Natural killer cell (primary cell): Measurements from ENCODE around the gene SOX12. TPM values are rescaled to one million over a fixed set of nuclear protein-coding genes. Genes with fewer than 3 reads are reported as not detected.

Source experiments
- ATAC-seq, 3 donors: fragments of 150-1000 bp in 2 of 3; fragments of 200-7000 bp in 1 of 3; cut with Tn5 transposase; 1 replicate in 1 of 3; 2 replicates in 2 of 3; pipeline ENCODE4 v1.10.0; 2021; ENCODE audit warnings: mild to moderate bottlenecking in 2 of 3, moderate library complexity in 2 of 3
- DNase-seq, 2 donors: peaks; one replicate each; pipeline versions ENCODE4 v3.0.0 to v3.0.0-alpha.2; 2013 to 2021; ENCODE audit warnings: mixed read lengths in 1 of 2
- H3K27ac ChIP-seq: one replicate; pipeline ENCODE4 v1.5.1; 2013; ENCODE audit warnings: mild to moderate bottlenecking, low read length
- H3K27me3 ChIP-seq: one replicate; pipeline ENCODE4 v1.6.1; 2013; ENCODE audit warnings: low read length; ENCODE audit not compliant: control insufficient read depth, insufficient read depth
- H3K36me3 ChIP-seq: one replicate; pipeline ENCODE4 v1.6.1; 2013; ENCODE audit warnings: low read length; ENCODE audit not compliant: control insufficient read depth, insufficient read depth
- H3K4me1 ChIP-seq: one replicate; pipeline ENCODE4 v1.6.1; 2013; ENCODE audit warnings: low read length; ENCODE audit not compliant: control insufficient read depth, insufficient read depth
- H3K4me3 ChIP-seq: one replicate; pipeline ENCODE4 v1.5.1; 2013; ENCODE audit warnings: low read length
- H3K9me3 ChIP-seq: one replicate; pipeline ENCODE4 v1.6.1; 2013; ENCODE audit warnings: low read length; ENCODE audit not compliant: control insufficient read depth, insufficient read depth
- H3K27ac Mint-ChIP-seq, 2 donors: one replicate each; pipeline ENCODE4 v1.8.0; 2022; ENCODE audit warnings: mild to moderate bottlenecking in 2 of 2, mixed read lengths in 2 of 2, moderate library complexity in 1 of 2
- H3K27me3 Mint-ChIP-seq, 2 donors: one replicate each; pipeline ENCODE4 v1.8.0; 2022; ENCODE audit warnings: low read depth in 2 of 2, mixed read lengths in 2 of 2
- H3K36me3 Mint-ChIP-seq: one replicate; pipeline ENCODE4 v1.8.0; 2022; ENCODE audit warnings: mixed read lengths
- H3K4me1 Mint-ChIP-seq, 2 donors: one replicate each; pipeline ENCODE4 v1.8.0; 2022; ENCODE audit warnings: mixed read lengths in 2 of 2
- H3K4me3 Mint-ChIP-seq: one replicate; pipeline ENCODE4 v1.8.0; 2022; ENCODE audit warnings: mild to moderate bottlenecking, moderate library complexity, mixed read lengths
- H3K9me3 Mint-ChIP-seq, 2 donors: one replicate each; pipeline ENCODE4 v1.8.0; 2022; ENCODE audit warnings: mixed read lengths in 2 of 2
- WGBS: methylation state at CpG from one replicate; pipeline ENCODE4 v1.1.7; 2013; ENCODE audit warnings: missing lambda C conversion rate; ENCODE audit not compliant: insufficient coverage; 5-methylcytosine and 5-hydroxymethylcytosine counted together
- intact Hi-C: fragments of 100-400 bp; cut with micrococcal nuclease; formaldehyde crosslinking; loops from one replicate; pipeline ENCODE4 v1.14.2; 2022
- total RNA-seq, 4 donors: library from RNA; stranded (reverse); fragments of 120-200 nt in 1 of 4; gene quantifications; one replicate each; pipeline versions ENCODE4 v1.2.3 to v1.2.4, GENCODE V29; 2013 to 2022
- TF ChIP-seq, protein P1 (sequence below): fragments of 200-600 bp; IDR thresholded peaks from one replicate; pipeline ENCODE4 v1.8.0; 2022; ENCODE audit warnings: antibody characterized with exemption

The SOX12 gene
- total RNA-seq, 3 donors from 2014 or later (not counting 1 experiment from before 2014, with no cell fraction given), result 2.3 to 4.6 (median 2.9) TPM

DNA sequence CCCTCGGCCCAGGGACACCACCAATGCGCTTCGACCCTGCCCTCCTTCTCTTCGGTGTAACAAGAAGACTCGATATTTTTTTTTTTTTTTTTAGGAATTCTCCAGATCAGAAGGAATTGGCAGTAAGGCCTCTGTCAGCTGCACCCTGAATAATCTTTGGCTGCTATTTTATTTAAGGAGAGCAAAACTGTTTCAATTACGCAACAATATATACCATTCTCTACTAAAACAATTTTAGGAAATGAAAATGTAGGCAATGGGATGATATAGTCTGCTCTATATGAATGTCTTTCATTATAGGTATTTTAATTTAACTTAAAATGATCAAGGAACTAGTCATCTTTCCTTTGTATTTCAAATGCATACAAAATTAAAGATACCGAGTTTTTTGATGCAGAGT is 14.7 kb upstream of the SOX12 start:
- Histone ChIP-seq H3K27ac (no peak overlapping the region), H3K36me3 (no peaks in the 10 kb centered on the region), H3K9me3 (no peaks in the 10 kb centered on the region), H3K4me1 (peaks cover 10% of the 10 kb centered on the region), H3K27me3 (no peaks in the 10 kb centered on the region), H3K4me3 (peak overlapping the region; percentile 13)
- Mint-ChIP-seq H3K4me1 (peaks cover 16 to 20% of the 10 kb centered on the region in 2 donors), H3K9me3 (no peaks in the 10 kb centered on the region), H3K27me3 (peaks cover 0 to 2% of the 10 kb centered on the region in 2 donors), H3K27ac (peak overlapping the region; percentile 16 to 90), H3K36me3 (no peaks in the 10 kb centered on the region), H3K4me3 (peak overlapping the region; percentile 87)
- 0% methylated on average over 5 of the region's 7 CpGs for WGBS
- DNase-seq (no peak), ATAC-seq (no peak)
- intact Hi-C loops, result loop anchor here (2.0 kb wide), 1 partner anchor 14 kb away; the partner anchor contains the start of gene SOX12
- TF ChIP-seq, protein P1, sequence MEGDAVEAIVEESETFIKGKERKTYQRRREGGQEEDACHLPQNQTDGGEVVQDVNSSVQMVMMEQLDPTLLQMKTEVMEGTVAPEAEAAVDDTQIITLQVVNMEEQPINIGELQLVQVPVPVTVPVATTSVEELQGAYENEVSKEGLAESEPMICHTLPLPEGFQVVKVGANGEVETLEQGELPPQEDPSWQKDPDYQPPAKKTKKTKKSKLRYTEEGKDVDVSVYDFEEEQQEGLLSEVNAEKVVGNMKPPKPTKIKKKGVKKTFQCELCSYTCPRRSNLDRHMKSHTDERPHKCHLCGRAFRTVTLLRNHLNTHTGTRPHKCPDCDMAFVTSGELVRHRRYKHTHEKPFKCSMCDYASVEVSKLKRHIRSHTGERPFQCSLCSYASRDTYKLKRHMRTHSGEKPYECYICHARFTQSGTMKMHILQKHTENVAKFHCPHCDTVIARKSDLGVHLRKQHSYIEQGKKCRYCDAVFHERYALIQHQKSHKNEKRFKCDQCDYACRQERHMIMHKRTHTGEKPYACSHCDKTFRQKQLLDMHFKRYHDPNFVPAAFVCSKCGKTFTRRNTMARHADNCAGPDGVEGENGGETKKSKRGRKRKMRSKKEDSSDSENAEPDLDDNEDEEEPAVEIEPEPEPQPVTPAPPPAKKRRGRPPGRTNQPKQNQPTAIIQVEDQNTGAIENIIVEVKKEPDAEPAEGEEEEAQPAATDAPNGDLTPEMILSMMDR, result no peak

DNA sequence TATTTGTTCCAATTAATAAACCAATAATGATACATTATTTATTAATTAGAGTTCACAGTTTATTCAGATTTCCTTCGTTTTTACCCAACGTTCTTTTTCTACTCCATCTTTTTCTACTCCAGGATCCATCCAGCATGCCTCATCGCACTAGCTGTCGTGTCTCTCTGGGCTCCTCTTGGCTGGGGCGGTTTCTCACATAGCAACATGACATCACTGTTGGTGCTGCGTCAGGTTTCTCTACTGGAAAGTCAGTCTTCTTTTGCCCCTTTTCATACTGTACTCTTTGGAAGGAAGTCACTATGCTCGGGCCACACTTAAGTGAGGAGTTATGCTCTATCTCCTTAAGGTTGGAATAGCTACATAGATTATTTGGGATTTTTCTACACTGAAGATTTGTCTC is 13.7 kb upstream of the SOX12 start:
- TF ChIP-seq, protein P1, result no peak
- peak overlapping the region; percentile 22 for H3K4me3 Mint-ChIP-seq
- H3K9me3 Mint-ChIP-seq, result no peaks in the 10 kb centered on the region
- no peaks in the 10 kb centered on the region for H3K27me3 ChIP-seq
- 94% methylated on average over 6 of the region's 7 CpGs for WGBS
- ATAC-seq (no peak), DNase-seq (no peak)
- intact Hi-C loops, result loop anchor here (2.0 kb wide), 1 partner anchor 13 kb away; the partner anchor contains the start of gene SOX12
- H3K36me3 ChIP-seq, result no peaks in the 10 kb centered on the region
- peaks cover 10% of the 10 kb centered on the region for H3K4me1 ChIP-seq
- H3K36me3 Mint-ChIP-seq, result no peaks in the 10 kb centered on the region
- no peak overlapping the region for H3K27ac ChIP-seq
- no peaks in the 10 kb centered on the region for H3K9me3 ChIP-seq
- peaks cover 16 to 20% of the 10 kb centered on the region in 2 donors for H3K4me1 Mint-ChIP-seq
- no peak overlapping the region for H3K4me3 ChIP-seq
- H3K27ac Mint-ChIP-seq, result no peak overlapping the region
- peaks cover 0 to 2% of the 10 kb centered on the region in 2 donors for H3K27me3 Mint-ChIP-seq

DNA sequence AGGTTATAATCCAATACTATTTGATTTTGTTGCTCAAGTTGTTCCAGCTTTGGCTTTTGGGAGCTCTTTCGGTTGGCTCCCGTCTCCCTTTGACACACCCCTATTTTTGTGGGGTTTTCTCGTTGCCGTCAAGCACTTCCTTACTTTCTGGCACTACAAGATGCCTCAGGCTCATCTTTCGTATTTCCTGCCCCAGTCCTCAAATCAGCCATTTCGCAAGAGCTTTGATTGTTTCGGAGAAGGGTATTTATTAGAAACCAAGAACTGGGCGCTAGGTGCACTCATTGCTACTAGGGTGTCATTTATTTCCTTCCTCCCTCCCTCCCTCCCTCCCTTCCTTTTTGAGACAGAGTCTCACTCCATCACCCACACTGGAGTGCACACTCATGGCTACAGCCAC is 13.3 kb upstream of the SOX12 start:
- Mint-ChIP-seq H3K9me3 (no peaks in the 10 kb centered on the region), H3K4me1 (peaks cover 16 to 20% of the 10 kb centered on the region in 2 donors), H3K4me3 (peak overlapping the region; percentile 22), H3K27me3 (peaks cover 0 to 2% of the 10 kb centered on the region in 2 donors), H3K27ac (no peak overlapping the region), H3K36me3 (no peaks in the 10 kb centered on the region)
- no peaks in the 10 kb centered on the region for H3K27me3 ChIP-seq
- intact Hi-C loops, result no loop called here
- no peak overlapping the region for H3K4me3 ChIP-seq
- H3K4me1 ChIP-seq, result peaks cover 10% of the 10 kb centered on the region
- TF ChIP-seq, protein P1, result no peak
- no peak overlapping the region for H3K27ac ChIP-seq
- no peaks in the 10 kb centered on the region for H3K36me3 ChIP-seq
- no peak for DNase-seq
- 95% methylated on average over 8 of the region's 8 CpGs for WGBS
- no peak for ATAC-seq
- no peaks in the 10 kb centered on the region for H3K9me3 ChIP-seq

DNA sequence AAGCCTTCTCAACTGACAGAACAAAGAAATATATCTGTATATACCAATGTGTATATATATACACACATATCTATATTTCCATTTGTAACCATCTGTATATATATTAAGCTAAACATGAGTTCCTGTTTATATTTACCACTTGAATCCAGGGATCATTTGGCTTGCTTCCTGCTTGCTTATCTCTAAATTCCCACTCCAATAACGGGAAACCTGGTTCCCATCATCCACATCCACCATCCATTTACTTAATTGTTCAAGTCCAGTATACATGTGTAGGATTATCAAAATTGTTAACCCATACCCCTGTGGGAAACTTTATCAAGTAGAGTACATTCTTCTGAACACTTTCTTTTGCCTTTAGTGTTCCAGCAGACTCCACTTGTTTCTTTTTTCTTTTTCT is 12.5 kb upstream of the SOX12 start:
- Mint-ChIP-seq H3K4me1 (peaks cover 16 to 20% of the 10 kb centered on the region in 2 donors), H3K27ac (no peak overlapping the region), H3K4me3 (no peak overlapping the region), H3K27me3 (peaks cover 0 to 2% of the 10 kb centered on the region in 2 donors), H3K9me3 (no peaks in the 10 kb centered on the region), H3K36me3 (no peaks in the 10 kb centered on the region)
- Histone ChIP-seq H3K4me1 (peaks cover 10% of the 10 kb centered on the region), H3K27me3 (no peaks in the 10 kb centered on the region), H3K4me3 (no peak overlapping the region), H3K36me3 (no peaks in the 10 kb centered on the region), H3K27ac (no peak overlapping the region), H3K9me3 (no peaks in the 10 kb centered on the region)
- ATAC-seq (no peak), DNase-seq (no peak)
- WGBS, result 91% methylated on average over 1 of the region's 1 CpG
- TF ChIP-seq, protein P1, result no peak
- intact Hi-C loops, result no loop called here
